Measurements from ENCODE around the gene LRRC56. TPM values are rescaled to one million over a fixed set of nuclear protein-coding genes. Genes with fewer than 3 reads are reported as not detected.

The LRRC56 gene
- total RNA-seq, 1 experiment from 2014 or later = 3.4 TPM

- no peak for TF ChIP-seq CTCF (conservative IDR thresholded peaks at IDR 0.05)
- H3K4me1 ChIP-seq (ENCODE audit: insufficient read depth, low read length) = no peaks in the 10 kb centered on the region
- no peak overlapping the region for H2AK5ac ChIP-seq (ENCODE audit: insufficient read length, low read length)
- no peak overlapping the region for H3K56ac ChIP-seq (ENCODE audit: insufficient read length, low read depth, low read length)
- H4K8ac ChIP-seq (replicated peaks; ENCODE audit: insufficient read length, low read depth, low read length) = no peak overlapping the region
- H3K27ac ChIP-seq (ENCODE audit: insufficient read length, low read depth, low read length) = no peak overlapping the region
- no peak overlapping the region for H3K18ac ChIP-seq (ENCODE audit: insufficient read length, low read depth, low read length)
- H3T11ph ChIP-seq (ENCODE audit: low read length) = no peak overlapping the region
- no peak overlapping the region for H3K14ac ChIP-seq (ENCODE audit: insufficient read depth, low read length)
- no peak overlapping the region for H3K4ac ChIP-seq (ENCODE audit: low read depth, low read length)
- H4K20me1 ChIP-seq (ENCODE audit: control insufficient read depth, insufficient read depth, insufficient read length) = peaks cover 3% of the 10 kb centered on the region
- no peak overlapping the region for H4K5ac ChIP-seq (ENCODE audit: insufficient read length, low read depth, low read length)
- H3K27me3 Mint-ChIP-seq (ENCODE audit: low read depth) = no peaks in the 10 kb centered on the region
- peak overlapping the region in 1 of 3 experiments; percentile 55; a peak in 2 of 7 replicates for H3K27ac Mint-ChIP-seq
- no peak overlapping the region for H2BK120ac ChIP-seq (ENCODE audit: low read depth, low read length, poor library complexity, severe bottlenecking)
- no peaks in the 10 kb centered on the region for H3K4me1 Mint-ChIP-seq
- H3K36me3 Mint-ChIP-seq (ENCODE audit: insufficient read depth in 1 of 3, low read depth in 3 of 3) = peaks cover 45 to 82% (median 77%) of the 10 kb centered on the region in 3 experiments
- H4K91ac ChIP-seq (ENCODE audit: insufficient read length, low read depth, low read length) = no peak overlapping the region
- no CpG with 5 or more reads among the region's 6 CpGs for WGBS (ENCODE audit: extremely low coverage, insufficient read length, low lambda C conversion rate)
- H2BK15ac ChIP-seq (ENCODE audit: low read depth, low read length) = no peak overlapping the region
- peaks cover 7% of the 10 kb centered on the region for H3K79me1 ChIP-seq (ENCODE audit: insufficient read depth, low read depth, low read length, poor library complexity, severe bottlenecking)
- DNase-seq = no peak
- no peaks in the 10 kb centered on the region for H3K27me3 ChIP-seq (ENCODE audit: insufficient read depth, low read length)
- no peaks in the 10 kb centered on the region for H3K23me2 ChIP-seq (ENCODE audit: insufficient read length, low read depth, low read length, poor library complexity, severe bottlenecking)
- no peak overlapping the region for H2BK12ac ChIP-seq (ENCODE audit: insufficient read length, low read depth, low read length)
- no peak overlapping the region for H2BK5ac ChIP-seq (ENCODE audit: insufficient read length, low read length)
- no peak overlapping the region for H3K23ac ChIP-seq (ENCODE audit: insufficient read length, low read depth, low read length)
- H3K9ac ChIP-seq (ENCODE audit: extremely low read depth, insufficient read length, low read length) = no peak overlapping the region
- no peak overlapping the region for H2AFZ ChIP-seq (ENCODE audit: low read length)
- no peak overlapping the region for H3K4me3 Mint-ChIP-seq
- no peaks in the 10 kb centered on the region for H3K9me3 Mint-ChIP-seq
- no peaks in the 10 kb centered on the region for H3K9me3 ChIP-seq (ENCODE audit: control insufficient read depth, low read depth, low read length)
- H2BK20ac ChIP-seq (ENCODE audit: low read depth, low read length, poor library complexity, severe bottlenecking) = no peak overlapping the region
- no peak overlapping the region for H3K4me2 ChIP-seq (ENCODE audit: insufficient read depth, insufficient read length, low read length)
- no peaks in the 10 kb centered on the region; the same call in 1 of the 2 replicates for H3K79me2 ChIP-seq (ENCODE audit: insufficient read depth, low read length)
These were observed 50.7 kb downstream of the LRRC56 start for GRCh38 chr11:587978-588380.
